Measurements from ENCODE around the gene TIGAR.
A peak's percentile ranks its signal among the peaks of the same experiment; 100 is the strongest.

Gene TIGAR

GRCh38 chr12:4353785-4354208 lies 32.8 kb downstream of the TIGAR start:
- peak in 1 of 2 experiments; percentile 4 for DNase-seq
- no peak for TF ChIP-seq POLR2A (IDR thresholded peaks at IDR 0.05; ENCODE audit: low read length)
- no peak for TF ChIP-seq GATA1 (IDR thresholded peaks at IDR 0.05; ENCODE audit: low read depth, low read length)

GRCh38 chr12:4355156-4356040 lies 34.4 kb downstream of the TIGAR start:
- peak in 1 of 2 experiments; percentile 13 for DNase-seq
- TF ChIP-seq POLR2A (IDR thresholded peaks at IDR 0.05; ENCODE audit: low read length), result no peak
- TF ChIP-seq GATA1 (IDR thresholded peaks at IDR 0.05; ENCODE audit: low read depth, low read length), result no peak

- DNase-seq, result peak; percentile 61 to 70
- TF ChIP-seq GATA1 (IDR thresholded peaks at IDR 0.05; ENCODE audit: low read depth, low read length) (no peak), POLR2A (IDR thresholded peaks at IDR 0.05; ENCODE audit: low read length) (no peak)
These were observed 35.0 kb downstream of the TIGAR start for GRCh38 chr12:4356041-4356327.

GRCh38 chr12:4366090-4366489 lies 45.1 kb downstream of the TIGAR start:
- DNase-seq, result no peak
- TF ChIP-seq POLR2A (IDR thresholded peaks at IDR 0.05; ENCODE audit: low read length) (no peak), GATA1 (IDR thresholded peaks at IDR 0.05; ENCODE audit: low read depth, low read length) (no peak)

GRCh38 chr12:4369548-4369947 lies 48.5 kb downstream of the TIGAR start:
- DNase-seq, result no peak
- TF ChIP-seq POLR2A (IDR thresholded peaks at IDR 0.05; ENCODE audit: low read length), result no peak
- no peak for TF ChIP-seq GATA1 (IDR thresholded peaks at IDR 0.05; ENCODE audit: low read depth, low read length)

- DNase-seq, result no peak
- TF ChIP-seq GATA1 (IDR thresholded peaks at IDR 0.05; ENCODE audit: low read depth, low read length) (no peak), POLR2A (IDR thresholded peaks at IDR 0.05; ENCODE audit: low read length) (no peak)
These were observed 49.3 kb downstream of the TIGAR start for GRCh38 chr12:4370265-4370664.

- TF ChIP-seq GATA1 (IDR thresholded peaks at IDR 0.05; ENCODE audit: low read depth, low read length) (no peak), POLR2A (IDR thresholded peaks at IDR 0.05; ENCODE audit: low read length) (no peak)
- DNase-seq, result no peak
These were observed 51.6 kb downstream of the TIGAR start for GRCh38 chr12:4372653-4373052.

- TF ChIP-seq POLR2A (IDR thresholded peaks at IDR 0.05; ENCODE audit: low read length) (no peak), GATA1 (IDR thresholded peaks at IDR 0.05; ENCODE audit: low read depth, low read length) (no peak)
- DNase-seq, result no peak
These were observed 54.4 kb downstream of the TIGAR start for GRCh38 chr12:4375449-4375848.

GRCh38 chr12:4378772-4379171 lies 57.8 kb downstream of the TIGAR start:
- DNase-seq, result no peak
- TF ChIP-seq GATA1 (IDR thresholded peaks at IDR 0.05; ENCODE audit: low read depth, low read length) (no peak), POLR2A (IDR thresholded peaks at IDR 0.05; ENCODE audit: low read length) (no peak)

GRCh38 chr12:4379405-4379804 lies 58.4 kb downstream of the TIGAR start, which contains the start of gene FGF23:
TSS of gene FGF23 (minus strand) at chr12:4379712. CDS start at chr12:4379582, 130 bp downstream.
- TF ChIP-seq GATA1 (IDR thresholded peaks at IDR 0.05; ENCODE audit: low read depth, low read length) (no peak), POLR2A (IDR thresholded peaks at IDR 0.05; ENCODE audit: low read length) (no peak)
- no peak for DNase-seq

- no peak for DNase-seq
- TF ChIP-seq POLR2A (IDR thresholded peaks at IDR 0.05; ENCODE audit: low read length) (no peak), GATA1 (IDR thresholded peaks at IDR 0.05; ENCODE audit: low read depth, low read length) (no peak)
These were observed 59.3 kb downstream of the TIGAR start for GRCh38 chr12:4380332-4380731.

- peak; percentile 2 to 5 for DNase-seq
- no peak for TF ChIP-seq GATA1 (IDR thresholded peaks at IDR 0.05; ENCODE audit: low read depth, low read length)
- TF ChIP-seq POLR2A (IDR thresholded peaks at IDR 0.05; ENCODE audit: low read length), result no peak
These were observed 62.4 kb downstream of the TIGAR start for GRCh38 chr12:4383304-4383865.

- DNase-seq, result no peak
- TF ChIP-seq POLR2A (IDR thresholded peaks at IDR 0.05; ENCODE audit: low read length) (no peak), GATA1 (IDR thresholded peaks at IDR 0.05; ENCODE audit: low read depth, low read length) (no peak)
These were observed 65.8 kb downstream of the TIGAR start for GRCh38 chr12:4386801-4387200.

- TF ChIP-seq POLR2A (IDR thresholded peaks at IDR 0.05; ENCODE audit: low read length) (no peak), GATA1 (IDR thresholded peaks at IDR 0.05; ENCODE audit: low read depth, low read length) (no peak)
- no peak for DNase-seq
These were observed 66.6 kb downstream of the TIGAR start for GRCh38 chr12:4387607-4388006.

GRCh38 chr12:4388032-4388431 lies 67.0 kb downstream of the TIGAR start:
- no peak for DNase-seq

More at GRCh38 chr12:4388032-4388431, 67.0 kb downstream of the TIGAR start:
- TF ChIP-seq GATA1 (IDR thresholded peaks at IDR 0.05; ENCODE audit: low read depth, low read length), result no peak
- no peak for TF ChIP-seq POLR2A (IDR thresholded peaks at IDR 0.05; ENCODE audit: low read length)
